ENCODE data around the gene MDFIC. TPM values are rescaled to one million over a fixed set of nuclear protein-coding genes. Genes with fewer than 3 reads are reported as not detected.
A peak's percentile ranks its signal among the peaks of the same experiment; 100 is the strongest.

The MDFIC gene
- total and polyA plus RNA-seq, 2 of the 4 experiments (the other 2 are of a cell fraction) = 16.9 to 35.0 TPM

DNA sequence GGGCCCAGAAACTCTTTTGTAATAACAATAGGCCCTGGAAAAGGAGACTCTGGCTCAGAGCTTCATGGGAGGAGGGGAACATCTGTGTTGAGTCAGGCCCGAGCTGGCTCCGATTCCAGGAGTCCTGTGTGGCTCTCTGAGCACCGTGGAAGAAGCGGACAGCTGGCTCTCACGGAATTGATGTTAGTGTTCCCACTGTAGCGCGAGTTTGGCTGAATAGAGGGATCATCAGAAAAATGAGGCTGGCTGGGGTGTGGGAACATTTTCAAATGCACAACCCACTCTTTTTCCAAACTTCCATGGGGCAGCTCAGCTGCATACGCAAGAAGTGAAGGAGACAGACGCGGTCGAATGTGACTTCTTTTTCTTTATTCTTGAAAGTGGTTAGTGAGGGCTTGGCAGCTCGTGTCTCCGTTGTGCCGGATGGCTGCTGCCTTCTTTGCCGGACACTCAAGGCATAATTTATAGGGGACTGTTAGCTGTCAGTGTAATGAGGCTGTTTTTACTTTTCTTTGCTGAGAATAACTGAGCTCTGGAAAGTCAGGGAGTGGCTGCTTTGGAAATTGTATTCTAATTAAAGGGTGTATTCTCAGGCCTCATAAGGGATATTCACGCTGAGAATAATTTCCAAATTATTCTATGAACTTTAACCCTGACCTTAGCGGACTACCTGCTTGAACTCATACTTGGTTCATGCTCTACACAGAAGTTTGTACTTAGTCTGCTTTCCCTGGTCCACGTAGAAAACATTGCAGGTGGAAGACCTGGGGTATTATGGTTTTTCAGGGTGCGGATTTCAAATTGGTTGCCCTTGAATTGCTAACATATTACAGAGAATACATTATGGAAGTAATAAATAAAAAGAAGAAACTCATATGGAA lies 23.1 kb downstream of the MDFIC start:
- Histone ChIP-seq H3K14ac (replicated peaks; ENCODE audit: low read depth, low read length) (peak overlapping the region; percentile 70), H3K4ac (ENCODE audit: low read depth, low read length) (peak overlapping the region; percentile 69), H4K5ac (ENCODE audit: low read depth, low read length) (peak overlapping the region; percentile 71), H4K8ac (ENCODE audit: low read depth in 2 of 2, low read length in 2 of 2) (peak overlapping the region; percentile 6 to 76; a peak in 2 of 4 replicates), H2AK5ac (ENCODE audit: low read depth, low read length) (0 out of 2 replicates have a peak overlapping the region, but pooled peaks have one; percentile 1), H2BK5ac (ENCODE audit: low read depth, low read length, poor library complexity, severe bottlenecking) (peak overlapping the region; percentile 93), H3K36me3 (ENCODE audit: control insufficient read depth, insufficient read depth, low read length) (peaks cover 3% of the 10 kb centered on the region), H2AFZ (replicated peaks; ENCODE audit: low read length, poor library complexity) (peak overlapping the region; percentile 83), H2AK9ac (replicated peaks; ENCODE audit: low read depth, low read length, poor library complexity) (peak overlapping the region; percentile 21), H3K18ac (ENCODE audit: low read depth, low read length) (peak overlapping the region; percentile 86), H3K9ac (ENCODE audit: low read depth, low read length) (peak overlapping the region; percentile 34), H2BK20ac (ENCODE audit: low read depth, low read length) (peak overlapping the region; percentile 73), H3K4me3 (ENCODE audit: insufficient read depth, low read depth, low read length) (peak overlapping the region; percentile 43), H3K4me2 (ENCODE audit: low read depth, low read length) (peak overlapping the region; percentile 92), H3K9me1 (ENCODE audit: insufficient read depth, low read length) (no peaks in the 10 kb centered on the region; the same call in 1 of the 2 replicates), H3K27me3 (ENCODE audit: control insufficient read depth, insufficient read depth, low read length) (no peaks in the 10 kb centered on the region), H4K91ac (ENCODE audit: insufficient read depth, low read depth, low read length) (peak overlapping the region; percentile 76), H3K27ac (ENCODE audit: insufficient read depth, low read length) (peak overlapping the region; percentile 72), H4K20me1 (ENCODE audit: insufficient read depth, low read length) (no peaks in the 10 kb centered on the region), H3K56ac (ENCODE audit: extremely low read depth, insufficient read depth, low read length) (peak overlapping the region; percentile 68), H3K79me1 (ENCODE audit: low read depth in 1 of 2, low read length in 2 of 2) (peaks cover 16 to 57% of the 10 kb centered on the region in 2 experiments), H2BK15ac (ENCODE audit: low read depth, low read length) (peak overlapping the region; percentile 43; the same call in 1 of the 3 replicates), H2BK120ac (ENCODE audit: low read depth, low read length) (peak overlapping the region; percentile 86), H3K23ac (ENCODE audit: low read depth, low read length) (peak overlapping the region; percentile 82), H3K9me3 (ENCODE audit: control insufficient read depth, insufficient read depth, low read length) (no peaks in the 10 kb centered on the region), H3K4me1 (ENCODE audit: control insufficient read depth, insufficient read depth, low read length) (peaks cover 5% of the 10 kb centered on the region)
- TF ChIP-seq RCOR1 (IDR thresholded peaks at IDR 0.05; ENCODE audit: insufficient replicate concordance, low read length) = peak; percentile 30
- peak; percentile 5; the same call in 1 of the 2 replicates for TF ChIP-seq RAD21 (IDR thresholded peaks at IDR 0.05; ENCODE audit: low read length)
- TF ChIP-seq CHD1 (IDR thresholded peaks at IDR 0.05; ENCODE audit: low read depth, low read length) = no peak
- no peak for TF ChIP-seq MAFK (IDR thresholded peaks at IDR 0.05; ENCODE audit: low read depth, low read length)
- TF ChIP-seq, protein P1, sequence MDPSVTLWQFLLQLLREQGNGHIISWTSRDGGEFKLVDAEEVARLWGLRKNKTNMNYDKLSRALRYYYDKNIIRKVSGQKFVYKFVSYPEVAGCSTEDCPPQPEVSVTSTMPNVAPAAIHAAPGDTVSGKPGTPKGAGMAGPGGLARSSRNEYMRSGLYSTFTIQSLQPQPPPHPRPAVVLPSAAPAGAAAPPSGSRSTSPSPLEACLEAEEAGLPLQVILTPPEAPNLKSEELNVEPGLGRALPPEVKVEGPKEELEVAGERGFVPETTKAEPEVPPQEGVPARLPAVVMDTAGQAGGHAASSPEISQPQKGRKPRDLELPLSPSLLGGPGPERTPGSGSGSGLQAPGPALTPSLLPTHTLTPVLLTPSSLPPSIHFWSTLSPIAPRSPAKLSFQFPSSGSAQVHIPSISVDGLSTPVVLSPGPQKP (IDR thresholded peaks at IDR 0.05; ENCODE audit: borderline replicate concordance, low read depth, low read length) = no peak
- 0 out of 2 replicates have a peak, but pooled peaks have one; percentile 8 for TF ChIP-seq CEBPB (IDR thresholded peaks at IDR 0.05; ENCODE audit: low read depth, low read length)
- DNase-seq (peak; percentile 94), ATAC-seq (ENCODE audit: low read depth) (peak; percentile 98)
- in situ Hi-C loops (cut with MboI; ENCODE audit: low sequenced_read_pairs) (no loop called here), dilution Hi-C loops (cut with HindIII; ENCODE audit: low sequenced_read_pairs, unreplicated experiment) (no loop called here), intact Hi-C loops (cut with micrococcal nuclease) (loop anchor here (2.0 kb wide), 1 partner anchor 18 kb away; no protein-coding TSS in a partner anchor)
- POLR2A ChIA-PET (ENCODE audit: unreplicated experiment) = no interaction called here
- no TSS peak for BruUV-seq (replicated peaks)
- CTCF ChIA-PET = interaction anchor here (0.8 kb wide), 2 partner anchors 11 to 12 kb away, joined by 3 read pairs; no protein-coding TSS in a partner anchor
- no CpG with 5 or more reads among the region's 19 CpGs for WGBS, 2 experiments (ENCODE audit: extremely low coverage in 2 of 2, insufficient read length in 1 of 2)

All from IMR-90 (cell line).